Frontal cortex (tissue), 4 donors: Measurements from ENCODE around the gene CNPY3. TPM values are rescaled to one million over a fixed set of nuclear protein-coding genes. Genes with fewer than 3 reads are reported as not detected.
"Not testable (repeated sequence)": the region's sequence is repeated elsewhere in the genome, so short reads cannot be mapped to it uniquely, and the experiment has no call there.

Source experiments
- DNase-seq, 2 donors: peaks; one replicate each; pipeline ENCODE4 v3.0.0; 2012; ENCODE audit warnings: low spot score in 2 of 2
- FAIRE-seq: peaks from 2 replicates; lab custom pipeline; 2012; peaks lifted over from hg19 to GRCh38; lab: Jason Lieb, UNC
- total RNA-seq: library from RNA; depleted of rRNA; stranded (reverse); fragments of >200 nt; gene quantifications from one replicate; pipeline ENCODE4 v1.2.3, GENCODE V29; 2014
- donor health status: control.
- donor health status: control.
- donor health status: control.

The CNPY3 gene
- 14.7 TPM for total RNA-seq

GRCh38 chr6:42928986-42929820, at the start of gene CNPY3:
CNPY3 (plus strand) TSS chr6:42929480; CDS start chr6:42929571, 91 bp downstream.
- FAIRE-seq (no peak), DNase-seq (peak; percentile 86 to 87)

DNA sequence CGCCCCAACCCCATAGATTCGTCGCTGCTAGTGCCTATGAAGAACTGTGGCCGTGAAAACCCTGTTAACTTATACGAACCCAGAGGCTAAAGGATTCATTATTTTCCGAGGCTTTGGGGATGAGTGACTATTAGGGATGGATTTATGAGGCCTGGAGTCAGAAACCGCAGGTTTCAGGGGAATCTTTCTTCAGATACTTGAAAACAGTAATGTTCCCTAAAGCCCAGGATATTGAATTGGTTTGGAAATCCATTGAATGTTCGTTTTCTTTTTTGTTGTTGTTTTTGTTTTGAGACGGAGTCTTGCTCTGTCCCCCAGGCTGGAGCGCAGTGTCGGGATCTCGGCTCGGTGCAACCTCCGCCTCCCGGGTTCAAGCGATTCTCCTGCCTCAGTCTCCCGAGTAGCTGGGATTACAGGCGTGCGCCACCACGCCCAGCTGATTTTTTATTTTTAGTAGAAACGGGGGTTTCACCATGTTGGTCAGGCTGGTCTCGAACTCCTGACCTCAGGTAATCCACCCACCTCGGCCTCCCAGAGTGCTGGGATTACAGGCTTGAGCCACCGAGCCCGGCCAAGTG, 49.0 kb upstream of the CNPY3 start:
- FAIRE-seq: not testable (repeated sequence)

GRCh38 chr6:42880871-42881270, 48.4 kb upstream of the CNPY3 start:
- not testable (repeated sequence) for DNase-seq, FAIRE-seq

More for the DNA sequence above, 49.0 kb upstream of the CNPY3 start:
- not testable (repeated sequence) for DNase-seq

- no peak for FAIRE-seq
- DNase-seq: no peak
Measured at GRCh38 chr6:42885702-42886101, 43.6 kb upstream of the CNPY3 start.

GRCh38 chr6:42888201-42888600, 41.1 kb upstream of the CNPY3 start:
- FAIRE-seq, DNase-seq: not testable (repeated sequence)

DNA sequence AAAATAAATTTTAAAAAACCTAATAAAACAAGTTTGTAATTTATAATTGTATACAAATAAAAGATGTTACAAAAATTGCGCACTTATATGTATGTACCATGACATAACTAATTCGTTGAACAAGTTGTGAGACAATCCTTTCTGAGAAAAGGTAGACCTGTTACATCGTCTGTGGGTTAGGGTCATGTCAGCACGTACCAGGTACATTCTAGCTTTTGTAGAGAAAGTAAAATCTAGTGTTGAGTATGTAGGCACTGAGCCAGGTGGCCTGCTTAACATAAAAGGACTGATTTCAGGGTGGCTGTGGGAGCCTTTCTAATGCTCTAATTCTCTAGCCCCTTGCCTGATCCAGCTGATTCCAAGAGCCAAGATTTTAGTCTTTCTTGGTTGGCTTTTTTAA, 39.5 kb upstream of the CNPY3 start:
- FAIRE-seq (no peak), DNase-seq (no peak)

DNA sequence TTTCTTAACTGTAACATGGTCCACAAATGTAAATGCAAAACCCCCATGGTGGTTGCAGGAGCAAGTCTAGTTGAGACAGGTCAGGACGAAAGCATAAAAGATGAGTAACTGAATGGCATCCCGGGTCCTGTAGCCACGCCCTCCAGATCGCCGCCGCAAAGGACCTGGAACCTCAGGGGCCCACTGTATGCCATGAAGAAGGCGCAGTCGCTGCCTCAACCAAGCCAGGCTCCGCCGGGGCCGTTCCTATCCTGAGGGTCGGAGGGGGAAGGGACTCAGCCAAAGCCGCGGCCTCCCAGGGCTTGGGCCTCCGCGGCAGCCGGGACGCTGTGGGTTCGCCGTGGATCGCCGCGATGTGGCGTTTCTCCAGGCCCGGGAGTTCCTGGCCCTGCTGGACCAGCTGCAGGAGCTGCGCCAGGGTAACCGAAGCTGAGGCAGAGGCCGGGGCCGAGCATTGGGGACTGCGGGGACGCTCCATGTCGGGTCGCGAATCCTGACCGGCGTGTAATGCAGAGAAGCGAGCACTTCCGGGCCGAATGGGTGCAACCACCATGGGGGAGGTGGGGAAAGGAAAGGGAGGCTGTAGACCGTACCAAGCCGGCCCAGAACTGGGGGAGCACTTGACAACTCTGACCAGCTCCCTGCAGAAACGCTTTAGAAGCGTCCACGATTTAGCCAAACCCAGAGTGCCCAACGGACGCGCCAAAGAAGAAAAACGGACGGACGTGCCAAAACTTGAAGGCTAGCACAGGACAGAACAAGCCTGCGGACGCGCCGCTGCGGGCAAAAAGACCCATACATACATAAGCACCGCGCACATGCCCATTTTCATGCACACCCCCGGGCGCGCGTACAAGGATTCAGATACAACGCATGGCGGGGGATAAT, 38.7 kb upstream of the CNPY3 start:
- no peak for FAIRE-seq
- peak; percentile 80 to 91 for DNase-seq

DNA sequence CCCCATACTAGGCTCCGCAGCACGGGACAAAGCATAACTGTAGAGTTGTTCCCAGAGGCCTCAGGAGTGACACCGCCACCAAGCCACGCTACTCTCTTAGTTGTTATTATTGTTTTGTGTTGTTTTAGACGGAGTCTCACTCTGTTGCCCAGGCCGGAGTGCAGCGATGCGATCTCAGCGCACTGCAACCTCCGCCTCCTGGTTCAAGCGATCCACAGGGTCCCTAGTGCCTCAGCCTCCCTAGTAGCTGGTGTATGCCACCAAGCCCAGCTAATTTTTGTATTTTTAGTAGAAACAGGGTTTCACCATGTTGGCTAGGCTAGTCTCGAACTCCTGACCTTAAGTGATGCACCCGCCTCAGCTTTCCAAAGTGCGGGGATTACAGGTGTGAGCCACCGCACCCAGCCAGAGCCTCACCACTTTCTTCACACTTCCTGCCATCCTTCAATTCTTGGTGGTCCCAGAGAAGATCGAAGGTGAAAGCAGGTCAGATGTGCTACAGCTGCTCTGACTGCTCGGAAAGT, 38.0 kb upstream of the CNPY3 start:
- no peak for FAIRE-seq

DNA sequence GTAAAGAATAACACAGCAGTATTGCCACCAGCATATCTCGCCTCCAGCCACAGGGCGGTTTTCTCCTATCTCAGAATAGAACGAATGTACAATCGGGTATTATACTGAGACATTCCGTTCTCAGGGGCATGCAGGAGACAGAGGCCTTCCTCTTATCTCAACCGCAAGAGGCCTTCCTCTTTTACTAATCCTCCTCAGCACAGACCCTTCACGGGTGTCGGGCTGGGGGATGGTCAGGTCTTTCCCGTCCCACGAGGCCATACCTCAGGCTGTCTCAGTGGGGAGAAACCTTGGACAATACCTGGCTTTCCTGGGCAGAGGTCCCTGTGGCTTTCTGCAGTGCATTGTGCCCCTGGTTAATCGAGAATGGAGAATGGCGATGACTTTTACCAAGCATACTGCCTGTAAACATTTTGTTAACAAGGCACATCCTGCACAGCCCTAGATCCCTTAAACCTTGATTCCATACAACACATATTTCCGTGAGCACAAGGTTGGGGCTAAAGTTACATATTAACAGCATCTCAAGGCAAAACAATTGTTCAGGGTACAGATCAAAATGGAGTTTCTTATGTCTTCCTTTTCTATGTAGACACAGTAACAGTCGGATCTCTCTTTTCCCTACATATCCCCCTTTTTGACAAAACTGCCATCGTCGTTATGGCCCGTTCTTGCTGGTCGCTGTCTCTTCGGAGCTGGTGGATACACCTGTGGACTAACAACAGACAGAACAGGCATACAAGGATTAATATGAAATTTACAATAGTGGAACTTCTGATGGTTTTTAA, 35.0 kb upstream of the CNPY3 start:
- not testable (repeated sequence) for DNase-seq, FAIRE-seq

More for the DNA sequence above, 38.0 kb upstream of the CNPY3 start:
- DNase-seq: no peak

DNA sequence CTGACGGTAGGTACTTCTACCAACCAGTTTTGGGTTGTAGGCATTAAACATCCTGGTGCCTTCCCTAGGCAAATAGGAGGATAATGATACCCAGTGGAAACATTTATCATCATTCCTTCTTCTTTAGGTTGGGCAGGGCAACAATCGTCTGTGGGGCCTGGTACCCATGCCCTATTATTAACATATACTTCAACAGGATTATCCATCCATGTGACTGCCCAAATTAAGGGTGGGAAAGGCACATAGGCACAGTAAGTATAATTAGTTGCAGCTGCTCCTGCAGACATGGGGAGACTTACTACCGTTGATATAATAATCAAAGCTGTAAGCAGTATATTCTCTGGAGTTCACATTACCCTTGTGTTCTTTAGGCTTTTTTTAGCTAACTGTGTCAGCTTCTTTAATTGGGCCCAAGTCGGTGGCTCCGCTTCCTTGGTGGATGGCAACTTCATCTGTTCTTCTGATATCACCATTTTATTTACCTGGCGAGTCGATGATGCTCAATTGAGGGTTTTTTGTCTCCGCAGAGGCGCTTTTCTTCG, 33.0 kb upstream of the CNPY3 start:
- FAIRE-seq (no peak), DNase-seq (no peak)

GRCh38 chr6:42898891-42899361, 30.4 kb upstream of the CNPY3 start:
- FAIRE-seq: no peak
- DNase-seq: no peak

DNA sequence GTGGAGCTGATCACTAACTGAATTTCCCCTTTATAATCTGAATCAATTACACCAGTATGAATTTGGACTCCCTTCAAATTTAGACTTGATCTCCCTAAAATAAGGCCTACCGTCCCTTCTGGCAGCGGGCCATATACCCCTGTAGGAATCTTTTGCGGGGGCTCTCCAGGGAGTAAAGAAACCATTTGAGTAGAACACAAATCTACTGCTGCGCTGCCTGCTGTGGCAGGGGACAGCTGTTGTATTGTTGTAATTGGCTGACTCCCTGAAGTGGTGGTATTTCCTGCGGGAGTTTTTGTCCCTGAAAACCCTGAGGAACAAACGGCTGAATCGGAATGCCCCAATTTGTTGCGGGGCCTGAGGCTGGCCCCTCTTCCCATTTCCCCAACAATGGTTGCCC, 29.4 kb upstream of the CNPY3 start:
- FAIRE-seq (no peak), DNase-seq (no peak)

GRCh38 chr6:42901538-42901957, 27.7 kb upstream of the CNPY3 start:
- no peak for FAIRE-seq

DNA sequence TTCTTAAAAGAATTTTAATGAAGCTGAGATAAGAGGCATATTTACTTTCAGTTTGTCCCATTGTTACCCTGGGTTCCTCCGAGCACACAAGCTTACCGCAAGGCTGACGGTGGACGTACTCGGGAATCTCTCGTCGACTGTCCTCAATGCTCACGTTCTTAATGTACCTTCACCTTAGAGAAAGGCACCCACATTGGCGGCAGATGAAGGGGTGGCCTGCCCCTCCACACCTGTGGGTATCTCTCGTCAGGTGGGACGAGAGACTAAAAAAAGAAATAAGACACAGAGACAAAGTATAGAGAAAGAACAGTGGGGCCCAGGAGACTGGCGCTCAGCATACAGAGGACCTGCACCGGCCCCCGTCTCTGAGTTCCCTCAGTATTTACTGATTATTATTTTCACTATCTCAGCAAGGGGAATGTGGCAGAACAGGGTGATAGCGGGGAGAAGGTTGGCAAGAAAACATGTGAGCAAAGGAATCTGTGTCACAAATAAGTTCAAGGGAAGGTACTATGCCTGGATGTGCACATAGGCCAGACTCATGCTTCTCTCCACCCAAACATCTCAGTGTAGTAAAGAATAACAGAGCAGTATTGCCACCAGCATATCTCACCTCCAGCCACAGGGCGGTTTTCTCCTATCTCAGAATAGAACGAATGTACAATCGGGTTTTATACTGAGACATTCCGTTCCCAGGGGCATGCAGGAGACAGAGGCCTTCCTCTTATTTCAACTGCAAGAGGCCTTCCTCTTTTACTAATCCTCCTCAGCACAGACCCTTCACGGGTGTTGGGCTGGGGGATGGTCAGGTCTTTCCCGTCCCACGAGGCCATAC, 26.6 kb upstream of the CNPY3 start:
- not testable (repeated sequence) for FAIRE-seq, DNase-seq

More at GRCh38 chr6:42901538-42901957, 27.7 kb upstream of the CNPY3 start:
- peak in 1 of 2 donors; percentile 49 for DNase-seq

DNA sequence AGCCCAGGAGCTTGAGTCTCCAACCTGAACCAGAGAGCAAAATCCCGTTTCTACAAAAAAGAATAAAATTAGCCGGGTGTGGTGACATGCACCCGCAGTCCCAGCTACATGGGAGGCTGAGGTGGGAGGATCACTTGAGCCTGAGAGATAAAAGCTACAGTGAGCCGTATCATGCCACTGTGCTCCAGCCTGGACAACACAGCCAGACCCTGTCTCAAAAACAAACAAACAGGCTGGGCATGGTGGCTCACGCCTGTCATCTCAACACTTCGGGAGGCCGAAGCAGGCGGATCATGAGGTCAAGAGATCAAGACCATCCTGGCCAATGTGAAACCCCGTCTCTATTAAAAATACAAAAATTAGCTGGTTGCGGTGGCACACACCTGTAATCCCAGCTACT, 24.8 kb upstream of the CNPY3 start:
- DNase-seq (no peak), FAIRE-seq (no peak)

DNA sequence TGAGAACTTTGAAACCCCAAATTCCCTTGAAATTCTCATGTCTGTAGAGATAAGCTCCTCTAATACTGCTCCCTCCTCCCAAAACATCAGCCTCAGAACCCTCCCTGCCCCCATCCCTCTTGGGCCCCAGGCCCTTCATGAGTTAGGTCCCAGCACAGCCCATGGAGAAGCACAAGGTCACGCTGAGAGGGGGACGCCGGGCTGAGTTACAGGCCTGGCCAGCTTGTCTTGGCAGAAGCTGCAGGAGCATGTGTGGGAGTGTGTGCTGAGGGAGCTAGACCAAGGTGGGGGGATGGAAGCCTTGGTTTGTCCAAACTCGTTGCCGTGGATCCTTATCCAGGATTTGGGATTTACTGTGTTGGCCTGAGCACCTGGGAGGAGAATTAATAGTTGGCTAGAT, 21.9 kb upstream of the CNPY3 start:
- DNase-seq (no peak), FAIRE-seq (no peak)

DNA sequence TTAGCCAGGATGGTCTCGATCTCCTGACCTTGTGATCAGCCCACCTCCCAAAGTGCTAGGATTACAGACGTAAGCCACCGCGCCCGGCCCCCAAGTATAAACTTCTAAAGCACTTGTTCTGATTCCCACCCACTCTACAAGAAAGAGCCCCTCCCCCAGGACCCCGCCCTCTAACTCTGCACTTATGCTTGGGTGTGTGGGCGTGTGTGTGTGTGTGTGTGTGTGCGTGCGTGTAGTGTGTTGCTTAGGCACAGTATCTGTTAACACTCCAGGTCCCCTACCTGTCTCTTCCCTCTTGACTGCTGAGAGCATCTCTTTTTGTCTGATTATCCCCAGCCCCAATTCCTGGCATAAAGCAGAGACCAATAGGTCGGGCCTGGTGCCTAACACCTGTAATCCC, 19.4 kb upstream of the CNPY3 start:
- no peak for DNase-seq
- no peak for FAIRE-seq
